Measurements from ENCODE around the gene SNX24.

DNA sequence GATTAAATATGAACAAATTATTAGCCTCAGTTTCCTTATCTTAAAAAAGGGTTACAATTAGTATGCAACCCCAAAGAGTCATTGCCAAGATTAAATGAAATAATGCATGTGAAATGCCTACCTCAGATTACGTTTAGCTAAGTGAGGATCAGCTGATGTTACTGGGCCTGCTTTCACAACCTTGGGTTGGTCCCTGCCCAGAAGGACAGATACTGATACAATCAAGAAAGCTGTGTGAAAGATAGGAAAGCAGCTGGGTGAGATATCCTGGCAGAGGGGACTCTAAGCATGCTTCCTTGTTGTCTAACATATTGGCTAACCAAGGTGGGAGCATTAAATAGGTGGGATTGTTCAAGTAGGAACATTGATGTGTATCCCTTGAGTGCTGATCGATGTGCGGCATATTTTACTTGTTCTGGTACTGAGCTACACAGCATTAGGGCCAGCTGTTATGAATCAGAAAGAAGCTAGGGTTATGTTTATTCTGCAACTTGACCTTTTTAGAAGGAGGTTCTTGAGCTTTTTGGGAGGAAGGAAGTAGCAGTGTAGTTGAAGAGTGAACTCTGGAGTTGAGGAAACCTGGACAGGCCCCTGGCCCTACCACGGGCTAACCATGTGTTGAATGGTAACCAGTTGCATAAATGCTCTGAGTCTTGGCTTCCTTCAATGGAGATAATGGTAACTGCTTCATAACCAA is 28.9 kb downstream of the SNX24 start:
- TF ChIP-seq, protein P1, sequence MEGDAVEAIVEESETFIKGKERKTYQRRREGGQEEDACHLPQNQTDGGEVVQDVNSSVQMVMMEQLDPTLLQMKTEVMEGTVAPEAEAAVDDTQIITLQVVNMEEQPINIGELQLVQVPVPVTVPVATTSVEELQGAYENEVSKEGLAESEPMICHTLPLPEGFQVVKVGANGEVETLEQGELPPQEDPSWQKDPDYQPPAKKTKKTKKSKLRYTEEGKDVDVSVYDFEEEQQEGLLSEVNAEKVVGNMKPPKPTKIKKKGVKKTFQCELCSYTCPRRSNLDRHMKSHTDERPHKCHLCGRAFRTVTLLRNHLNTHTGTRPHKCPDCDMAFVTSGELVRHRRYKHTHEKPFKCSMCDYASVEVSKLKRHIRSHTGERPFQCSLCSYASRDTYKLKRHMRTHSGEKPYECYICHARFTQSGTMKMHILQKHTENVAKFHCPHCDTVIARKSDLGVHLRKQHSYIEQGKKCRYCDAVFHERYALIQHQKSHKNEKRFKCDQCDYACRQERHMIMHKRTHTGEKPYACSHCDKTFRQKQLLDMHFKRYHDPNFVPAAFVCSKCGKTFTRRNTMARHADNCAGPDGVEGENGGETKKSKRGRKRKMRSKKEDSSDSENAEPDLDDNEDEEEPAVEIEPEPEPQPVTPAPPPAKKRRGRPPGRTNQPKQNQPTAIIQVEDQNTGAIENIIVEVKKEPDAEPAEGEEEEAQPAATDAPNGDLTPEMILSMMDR (IDR thresholded peaks at IDR 0.05), result no peak
- TF ChIP-seq EZH2 (IDR thresholded peaks at IDR 0.05), result no peak

All from neural progenitor cell (in vitro differentiated cells).